HG03196 (cell line): ENCODE results near the gene PTPRJ.

Source experiments
- ATAC-seq: cut with Tn5 transposase; IDR thresholded peaks from one replicate; pipeline ENCODE4 v1.9.1; 2021; ENCODE audit not compliant: unreplicated experiment

Gene PTPRJ

DNA sequence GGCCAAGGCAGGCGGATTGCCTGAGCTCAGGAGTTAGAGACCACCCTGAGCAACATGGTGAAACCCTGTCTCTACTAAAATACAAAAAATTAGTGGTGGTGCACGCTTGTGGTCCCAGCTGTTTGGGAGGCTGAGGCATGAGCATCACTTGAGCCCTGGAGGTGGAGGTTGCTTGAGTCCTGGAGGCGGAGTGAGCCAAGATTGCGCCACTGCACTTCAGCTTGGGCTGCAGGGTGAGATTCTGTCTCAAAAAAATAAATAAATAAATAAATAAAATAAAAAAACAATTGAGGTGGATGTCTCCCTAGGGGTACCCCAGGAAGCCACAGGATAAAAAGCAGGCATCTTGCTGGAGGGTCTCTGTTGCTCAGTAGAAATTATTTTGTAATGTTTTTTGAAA, 14.1 kb downstream of the PTPRJ start:
- ATAC-seq: no peak

DNA sequence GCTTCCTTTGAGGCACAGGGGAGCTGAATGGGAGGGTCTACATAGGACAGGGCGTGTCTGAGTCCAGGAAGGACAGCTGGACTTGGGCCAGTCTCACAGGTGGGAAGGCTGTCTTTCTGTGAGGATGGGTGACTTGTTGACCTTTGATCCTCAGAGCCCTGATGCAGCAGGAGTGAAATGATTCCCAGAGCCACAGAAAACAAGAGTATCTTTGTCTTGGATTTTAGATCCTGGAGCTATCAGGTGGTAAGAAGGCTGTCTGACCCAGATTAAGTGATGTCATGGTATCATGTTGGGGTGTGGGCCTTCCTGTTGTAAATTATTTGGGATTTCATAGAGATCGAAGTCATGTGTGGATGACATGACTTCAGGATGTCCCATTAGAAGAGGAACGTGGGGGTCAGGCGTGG, 15.0 kb downstream of the PTPRJ start:
- no peak for ATAC-seq

DNA sequence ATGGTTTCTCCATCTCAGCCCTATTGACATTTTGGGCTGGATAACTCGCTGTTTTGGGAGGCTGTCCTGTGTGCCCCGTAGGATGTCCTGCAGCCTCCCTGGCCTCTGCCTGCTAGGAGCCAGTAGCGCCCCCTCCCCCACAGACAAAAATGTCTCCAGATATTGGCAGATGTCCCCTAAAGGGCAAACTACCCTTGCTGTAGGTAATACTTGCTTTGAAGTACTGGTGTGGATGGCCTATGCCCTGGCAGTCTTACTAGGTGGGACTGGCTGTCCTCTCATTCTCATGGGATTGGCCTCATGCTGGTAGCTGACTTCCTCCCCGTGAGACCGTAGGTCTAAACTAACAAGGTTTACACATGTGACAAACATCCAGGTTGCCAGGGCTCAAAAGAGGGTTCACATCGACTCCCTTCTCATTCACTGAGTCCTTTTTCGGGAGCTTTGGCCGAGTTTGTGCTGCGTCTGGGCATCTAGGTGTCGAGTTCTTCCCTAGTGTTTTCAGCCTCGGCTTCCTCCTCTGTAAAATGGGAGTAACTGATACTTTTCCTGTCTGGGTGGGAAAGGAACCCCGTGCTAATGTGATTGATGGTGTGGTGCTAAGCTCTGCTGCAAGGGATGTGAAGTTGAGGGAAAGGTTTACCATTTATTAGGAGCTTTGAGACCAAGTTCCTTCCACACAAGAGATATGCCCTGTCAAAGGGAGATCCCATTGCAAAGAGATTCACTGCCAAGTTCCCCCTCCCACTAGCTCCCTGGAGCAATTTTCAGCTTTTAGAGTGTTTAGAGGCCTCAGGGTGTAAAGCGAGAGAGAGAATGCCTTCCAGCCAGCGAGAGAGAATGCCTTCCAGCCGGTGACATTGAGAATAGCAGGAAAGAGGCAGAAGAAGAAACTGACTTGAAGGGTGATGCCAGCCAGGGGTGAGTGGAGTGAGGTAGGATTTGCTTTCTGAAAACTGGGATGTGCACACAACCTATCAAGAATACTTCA, 17.0 kb downstream of the PTPRJ start:
- ATAC-seq: no peak

DNA sequence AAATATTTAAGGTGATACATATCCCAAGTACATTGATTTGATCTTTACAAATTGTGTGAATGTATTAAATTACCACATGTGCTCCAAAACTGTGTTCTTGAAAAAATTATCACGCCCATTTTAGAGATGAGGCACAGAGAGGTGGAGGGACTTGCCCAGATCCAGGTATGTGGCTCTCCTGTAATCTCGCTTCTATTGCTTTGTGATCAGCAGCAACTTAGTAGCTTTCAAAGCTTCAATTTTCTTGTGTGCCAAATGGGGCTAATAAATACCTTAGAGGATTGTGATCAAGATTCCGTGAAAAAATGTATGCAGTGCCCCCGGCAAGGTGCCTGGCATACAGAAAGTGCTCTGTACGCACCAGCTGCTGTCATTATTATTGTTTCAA, 18.0 kb downstream of the PTPRJ start:
- ATAC-seq: no peak

DNA sequence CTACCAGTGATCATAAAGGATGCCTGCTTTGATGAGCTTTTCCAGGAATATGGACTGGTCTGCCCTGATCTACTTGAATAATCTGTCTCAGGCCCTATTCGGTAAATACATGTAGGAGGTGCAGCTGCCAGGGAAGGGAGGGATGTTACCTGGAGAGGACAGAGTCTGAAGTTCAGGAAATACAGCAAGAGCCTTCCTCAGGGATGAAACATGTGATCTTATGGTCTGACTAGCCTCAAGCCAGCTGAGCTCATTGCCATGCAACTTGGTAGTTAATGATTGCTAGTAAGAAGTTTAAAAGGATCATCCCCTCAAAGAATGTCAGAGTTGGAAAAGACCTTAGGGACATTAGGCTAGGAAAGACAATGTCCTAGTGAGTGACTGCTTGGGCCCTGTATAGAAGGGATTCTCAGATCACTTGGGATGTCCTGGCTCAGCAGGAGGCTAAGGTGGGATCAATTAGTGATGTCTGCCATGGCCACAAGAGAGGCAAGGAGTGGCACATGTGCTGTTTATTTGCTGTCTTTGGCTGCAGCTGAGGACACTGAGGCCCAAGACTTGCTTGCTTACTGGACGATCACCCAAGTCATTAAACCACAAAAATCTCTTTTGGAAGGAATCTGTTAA, 18.5 kb downstream of the PTPRJ start:
- ATAC-seq: no peak

DNA sequence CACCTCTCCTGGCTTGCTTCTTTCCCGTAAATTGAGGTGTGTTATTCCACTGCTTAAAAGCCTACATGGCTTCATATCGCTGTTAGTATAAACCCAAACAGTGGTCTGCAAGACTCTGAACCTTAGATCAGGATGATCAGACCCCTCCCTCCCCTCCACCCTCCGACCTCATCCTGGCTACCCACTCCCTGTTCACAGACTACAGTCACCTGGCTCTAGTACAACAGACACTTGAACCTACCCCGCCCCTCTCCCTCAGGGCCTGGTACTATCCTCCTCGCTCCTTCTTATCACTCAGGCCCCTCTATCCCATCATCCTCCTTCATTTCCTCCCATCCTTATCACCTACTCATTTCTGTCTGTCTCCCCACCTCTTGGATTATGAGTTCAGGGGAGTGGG, 20.1 kb downstream of the PTPRJ start:
- no peak for ATAC-seq

DNA sequence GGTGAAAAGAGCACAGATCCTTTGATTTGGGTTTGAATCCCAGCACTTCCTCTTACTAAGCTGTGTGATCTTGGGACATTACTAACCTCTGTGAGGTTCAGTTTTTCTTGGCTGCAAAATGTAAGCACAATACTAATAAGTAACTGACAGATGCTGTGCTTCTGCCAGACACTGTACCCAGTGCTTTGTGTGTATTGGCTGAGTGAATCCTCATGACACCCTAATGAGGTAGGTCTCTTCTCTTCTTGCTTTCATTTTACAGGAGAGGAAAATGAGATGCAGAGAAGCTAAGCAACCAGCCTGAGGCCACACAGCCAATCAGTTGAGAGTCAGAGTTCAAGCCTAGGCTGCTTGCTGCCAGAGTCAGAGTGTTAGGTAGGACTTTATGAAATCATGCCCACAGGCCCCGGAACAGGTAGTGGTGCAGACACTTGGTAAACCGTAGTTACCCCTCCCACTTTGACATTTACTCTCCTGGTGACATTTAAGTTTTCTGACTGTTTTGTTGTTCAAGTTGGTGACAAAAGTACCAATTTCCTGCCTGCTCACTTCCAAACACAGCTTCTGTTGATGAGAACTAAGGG, 21.2 kb downstream of the PTPRJ start:
- peak; percentile 59 for ATAC-seq

DNA sequence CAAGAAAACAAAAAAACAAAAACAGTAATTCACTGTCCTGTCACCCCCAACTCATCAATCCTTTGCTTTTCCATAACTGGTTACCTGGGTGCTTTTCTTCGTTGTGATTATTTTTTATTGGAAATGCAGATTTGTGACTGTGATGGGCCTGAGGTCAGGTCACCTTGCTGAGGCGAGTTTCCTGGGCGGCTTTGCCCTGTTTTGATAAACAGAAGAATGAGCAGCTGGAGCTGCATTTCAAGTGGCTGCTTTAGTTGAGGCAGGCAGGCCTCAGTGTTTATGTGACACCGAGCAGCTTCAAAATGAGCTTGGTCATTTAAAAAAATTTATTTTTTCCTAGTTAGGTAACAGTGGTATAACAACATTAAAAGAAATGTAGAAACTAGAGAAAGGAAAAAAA, 22.2 kb downstream of the PTPRJ start:
- no peak for ATAC-seq

DNA sequence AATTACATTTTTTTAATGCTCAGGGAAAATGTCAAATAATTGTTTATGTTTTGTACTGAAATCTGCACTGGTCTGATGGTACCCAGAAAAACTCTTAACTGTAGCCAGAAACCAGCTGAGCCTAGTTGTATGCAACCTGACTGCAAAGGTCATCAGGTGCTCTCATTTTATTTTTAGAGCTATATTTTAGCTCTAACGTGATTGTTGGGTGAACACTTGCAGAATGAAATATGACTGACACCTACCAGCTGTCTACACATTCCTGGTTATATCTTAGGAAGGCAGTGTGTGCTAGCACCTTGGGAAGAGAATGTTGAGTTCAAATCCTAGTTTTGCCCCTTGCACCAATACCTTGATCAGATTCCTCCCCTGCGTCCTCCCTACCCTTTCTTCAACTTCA, 23.6 kb downstream of the PTPRJ start:
- no peak for ATAC-seq

DNA sequence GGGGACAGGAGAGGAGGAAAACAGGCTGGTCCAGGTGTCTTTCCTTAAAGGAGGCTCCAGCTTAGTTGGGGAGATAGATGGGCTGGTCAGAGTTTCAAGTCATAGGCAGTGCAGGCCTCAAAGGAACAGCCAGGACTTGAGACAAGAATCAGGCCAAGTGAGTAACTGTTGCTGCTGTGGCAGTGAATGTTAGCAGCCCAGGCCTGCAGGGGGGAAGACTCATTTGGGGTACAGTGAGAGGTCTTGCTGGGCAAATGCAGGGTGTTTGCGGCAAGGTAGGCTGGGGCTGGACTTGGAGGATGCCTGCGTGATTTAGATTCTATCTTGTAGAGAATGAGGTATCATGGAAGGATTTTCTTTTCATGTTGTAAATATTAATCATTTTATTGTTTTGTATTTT, 24.1 kb downstream of the PTPRJ start:
- no peak for ATAC-seq

DNA sequence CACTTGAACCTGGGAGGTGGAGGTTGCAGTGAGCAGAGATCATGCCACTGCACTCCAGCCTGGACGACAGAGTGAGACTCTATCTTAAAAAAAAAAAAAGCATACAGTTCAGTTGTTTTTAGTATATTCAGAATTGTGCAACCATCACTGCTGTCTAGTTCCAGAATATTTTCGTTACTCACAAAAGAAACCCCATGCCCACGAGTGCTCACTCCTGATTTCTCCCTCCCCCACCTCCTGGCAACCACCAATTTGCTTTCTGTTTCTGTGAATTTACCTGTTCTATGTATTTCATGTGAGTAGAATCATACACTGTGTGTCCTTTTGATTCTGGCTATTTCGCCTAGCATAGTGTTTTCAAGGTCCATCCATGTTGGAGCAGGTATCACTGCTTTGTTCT, 24.8 kb downstream of the PTPRJ start:
- ATAC-seq: no peak

DNA sequence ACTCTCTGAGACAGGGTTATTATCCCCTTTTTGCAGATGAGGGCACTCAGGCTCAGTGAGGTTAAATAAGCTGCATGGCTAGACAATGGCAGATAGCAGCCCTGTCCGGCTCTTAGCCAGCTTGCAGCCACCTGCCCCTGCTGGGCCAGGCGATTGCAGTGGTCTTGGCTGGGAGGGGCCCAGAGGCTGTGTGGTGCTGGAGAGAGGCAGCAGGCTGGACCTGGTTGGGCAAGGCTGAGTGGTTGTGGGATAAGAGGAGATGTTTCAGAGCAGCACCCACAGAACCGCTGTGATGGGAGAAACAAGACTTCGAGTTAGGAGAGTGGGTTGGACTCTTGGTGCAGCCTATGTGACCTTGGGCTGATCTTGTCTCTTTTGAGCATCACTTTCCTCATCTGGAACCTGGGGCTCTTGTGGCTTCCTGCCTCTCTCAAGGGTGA, 25.5 kb downstream of the PTPRJ start:
- no peak for ATAC-seq

DNA sequence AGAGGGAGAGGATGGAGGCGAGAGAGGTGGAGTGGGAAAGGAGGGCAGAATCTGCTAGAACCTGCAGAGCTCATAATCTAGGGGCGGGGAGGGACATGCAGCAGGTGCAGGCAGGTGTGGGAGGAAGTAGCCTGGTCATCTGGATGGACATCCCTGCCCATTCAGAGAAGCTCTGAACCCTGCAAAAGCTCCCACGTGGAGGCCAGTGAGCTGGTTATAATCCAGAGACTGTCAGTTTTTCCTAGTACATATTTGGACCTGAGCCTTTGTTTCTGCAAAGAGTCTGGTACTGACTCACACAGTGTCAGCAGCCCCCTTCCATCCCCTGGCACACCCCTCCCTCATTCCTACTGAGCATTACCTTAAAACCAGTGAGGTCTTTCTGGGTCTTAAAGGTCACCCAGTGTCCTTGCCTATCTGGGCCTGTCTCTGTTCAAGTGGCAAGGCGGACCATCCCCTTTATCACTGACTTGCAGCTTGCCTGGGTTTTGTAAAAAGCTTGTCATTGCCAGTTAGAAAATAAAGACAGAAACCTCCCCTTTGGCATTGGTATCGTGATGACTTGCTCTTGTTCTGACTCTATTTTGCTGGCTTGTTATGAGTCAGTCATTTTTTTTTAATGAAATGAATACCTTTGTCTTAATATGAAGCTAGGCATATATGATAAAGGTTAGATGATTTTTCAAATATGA, 26.1 kb downstream of the PTPRJ start:
- ATAC-seq: peak; percentile 50

DNA sequence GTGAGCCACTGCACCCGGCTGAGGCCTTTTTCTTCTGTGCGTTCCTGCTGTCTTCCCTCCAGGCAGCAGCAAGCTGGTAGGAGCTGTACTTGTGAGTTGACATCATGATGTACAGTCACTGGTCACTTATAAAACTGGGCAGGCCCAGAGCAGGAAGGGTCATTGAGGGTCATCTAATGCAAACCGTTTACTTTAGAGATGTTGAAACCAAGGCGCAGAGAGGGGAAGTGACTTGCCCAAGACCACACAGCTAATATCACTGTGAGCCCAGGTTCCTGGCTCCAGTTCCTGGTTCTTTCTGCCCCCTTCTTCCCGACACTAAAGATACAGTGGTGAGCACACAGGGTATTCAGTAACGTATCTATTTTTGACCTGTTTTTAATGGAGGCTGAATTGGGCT, 27.3 kb downstream of the PTPRJ start:
- no peak for ATAC-seq

DNA sequence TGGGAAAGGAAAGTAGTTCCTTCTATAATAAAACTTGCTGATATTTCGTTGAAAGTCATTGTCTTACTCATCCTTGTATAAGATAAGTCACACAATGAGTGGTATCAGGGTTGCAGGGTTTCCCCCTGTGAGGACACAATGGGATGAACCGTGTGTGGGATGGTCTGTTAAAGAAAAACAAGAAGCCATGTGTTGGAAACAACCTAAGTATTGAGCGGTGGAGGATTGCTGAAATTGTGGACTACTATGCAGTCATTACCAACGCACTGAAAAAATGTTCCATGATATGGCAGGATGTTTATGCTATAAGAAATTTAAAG, 28.6 kb downstream of the PTPRJ start:
- ATAC-seq: peak; percentile 34

DNA sequence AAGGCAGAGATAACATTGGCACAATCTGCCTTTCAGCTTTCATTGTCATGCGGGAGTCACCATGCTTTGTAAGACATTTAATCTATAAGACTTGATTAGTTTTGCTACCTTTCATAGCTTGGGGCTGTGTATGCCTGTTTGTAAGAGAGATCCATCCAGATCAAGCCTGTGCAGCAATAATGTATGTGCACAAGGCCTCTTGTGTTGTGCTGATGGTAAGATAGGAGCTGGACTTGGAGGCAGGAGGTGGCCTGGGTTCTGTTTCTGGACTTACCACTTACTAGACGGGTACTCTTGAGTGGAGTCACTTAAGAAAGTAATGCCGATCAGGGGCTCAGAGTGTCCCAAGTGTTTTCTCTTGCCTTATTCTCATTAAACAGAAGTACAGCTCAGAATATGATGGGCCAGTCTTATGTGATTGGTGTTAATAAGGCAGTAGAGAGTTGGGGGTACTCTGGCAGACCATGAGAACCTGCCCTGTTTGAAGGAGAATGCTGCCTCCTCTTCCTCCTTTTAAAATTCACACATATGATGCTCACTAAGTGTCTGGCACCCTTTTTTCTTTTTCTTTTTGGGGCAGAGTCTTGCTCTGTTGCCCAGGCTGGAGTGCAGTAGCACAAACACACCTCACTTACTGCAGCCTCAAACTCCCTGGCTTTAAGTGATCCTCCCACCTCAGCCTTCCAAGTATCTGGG, 30.9 kb downstream of the PTPRJ start:
- no peak for ATAC-seq

DNA sequence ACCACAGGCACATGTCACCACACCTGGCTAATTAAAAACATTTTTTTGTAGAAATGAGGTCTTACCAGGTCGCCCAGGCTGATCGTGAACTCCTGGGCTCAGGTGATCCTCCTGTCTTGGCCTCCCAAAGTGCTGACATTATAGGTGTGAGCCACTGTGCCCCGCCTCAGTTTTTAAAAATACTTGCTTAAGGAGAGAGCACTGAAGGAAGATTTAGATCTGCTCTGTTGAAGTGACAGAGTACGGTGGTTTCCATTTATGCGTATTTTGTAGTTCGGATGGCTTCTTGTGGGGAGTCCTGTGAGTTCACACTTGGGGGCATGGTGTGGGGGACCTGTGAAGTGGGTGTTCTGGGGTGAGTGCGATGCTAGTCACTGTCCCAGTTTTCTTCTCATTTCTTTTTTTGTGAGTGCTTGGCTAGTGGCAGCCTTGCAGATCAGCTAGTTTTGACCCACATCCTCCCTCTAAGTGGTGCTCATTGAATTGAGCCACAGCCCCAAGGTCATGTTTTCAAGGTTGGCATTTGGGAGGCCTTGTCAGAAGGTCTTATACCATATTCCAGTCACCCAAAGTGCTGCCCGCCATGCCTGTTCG, 31.5 kb downstream of the PTPRJ start:
- no peak for ATAC-seq

DNA sequence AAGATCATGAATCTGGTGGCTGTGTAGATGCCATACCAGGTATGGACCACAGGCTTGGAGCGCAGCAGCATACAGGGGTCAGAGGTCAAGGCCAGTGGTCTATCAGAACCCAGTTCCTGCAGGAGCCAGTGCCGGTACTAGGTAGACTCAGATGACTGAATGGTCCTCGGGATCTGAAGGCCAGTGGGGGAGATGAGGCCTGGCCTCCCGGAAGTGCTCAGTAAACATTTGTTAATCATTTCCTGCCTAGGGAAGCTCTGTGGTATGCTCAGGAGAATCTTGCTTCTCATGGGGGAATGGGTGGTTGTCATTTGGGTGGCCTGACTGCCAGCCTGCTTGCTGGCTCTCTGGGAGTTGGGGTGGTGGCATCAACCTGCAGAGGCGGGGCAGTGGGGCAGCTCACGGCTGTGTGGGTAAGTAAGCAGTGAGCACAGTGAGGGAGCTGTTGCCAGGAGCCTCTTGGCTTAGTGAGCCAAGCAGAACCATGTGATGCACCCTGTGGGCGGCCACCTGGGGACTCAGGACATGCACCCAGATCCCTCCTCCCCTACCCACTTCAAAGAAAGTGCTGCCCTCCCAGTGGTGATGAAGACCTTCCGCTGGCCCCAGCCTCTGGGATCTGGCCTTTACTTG, 33.0 kb downstream of the PTPRJ start:
- ATAC-seq: peak; percentile 62

DNA sequence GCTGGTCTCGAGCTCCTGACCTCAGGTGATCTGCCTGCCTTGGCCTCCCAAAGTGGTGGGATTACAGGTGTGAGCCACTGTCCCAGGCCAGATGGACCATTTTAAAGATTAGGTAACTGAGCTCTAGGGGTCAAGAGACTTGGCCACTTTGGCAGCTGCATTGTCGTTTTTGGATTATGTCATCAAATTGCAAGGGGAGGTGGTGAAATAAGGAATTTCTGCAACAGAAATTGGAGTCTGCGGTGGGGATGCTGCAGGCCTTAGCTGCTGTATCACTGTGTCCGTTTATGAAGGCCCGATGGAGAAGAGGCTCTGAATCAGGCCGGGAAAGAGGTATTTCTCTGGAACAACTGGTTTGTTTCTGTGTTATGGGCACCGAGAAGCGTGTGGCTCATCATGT, 34.6 kb downstream of the PTPRJ start:
- ATAC-seq: no peak
